K562 (cell line): Measurements from ENCODE around the gene TRAPPC2L. TPM values are rescaled to one million over a fixed set of nuclear protein-coding genes. Genes with fewer than 3 reads are reported as not detected.

ENCODE experiments used
- ATAC-seq: fragments of 200-7000 bp; cut with Tn5 transposase; 3 replicates; pipeline ENCODE4 v1.9.1; 2020; ENCODE audit warnings: moderate library complexity
- BruUV-seq: library from RNA; stranded (reverse); fragments of 400-500 nt; replicated peaks from 2 replicates; lab custom pipeline; 2021; lab: Mats Ljungman, UMichigan
- CTCF ChIA-PET: fragments of 300-600 bp; formaldehyde crosslinking; extraction: SDS; loops from one replicate; lab custom pipeline; 2021; ENCODE audit warnings: low intra/inter-chr PET ratio; lab: Yijun Ruan, JAX
- POLR2A ChIA-PET: fragments of 300-600, 350-650 bp; sonication (Branson Sonifier 250); formaldehyde crosslinking; extraction: SDS; loops from one replicate; lab custom pipeline; 2021; ENCODE audit warnings: antibody characterized with exemption, inconsistent platforms; lab: Yijun Ruan, JAX
- DNase-seq, 4 experiments: peaks; one replicate each; pipeline versions ENCODE4 v3.0.0 to v3.0.0-alpha.2; 2011 to 2018; ENCODE audit warnings: low spot score in 3 of 4, mixed read lengths in 3 of 4; ENCODE audit errors: extremely low read depth in 1 of 4
- FAIRE-seq: peaks from 2 replicates; lab custom pipeline; 2011; peaks lifted over from hg19 to GRCh38; lab: Jason Lieb, UNC
- H2AFZ ChIP-seq: 2 replicates; pipeline ENCODE4 v1.6.0; 2011; ENCODE audit warnings: low read depth, low read length, control low read depth, inconsistent platforms
- H3K27ac ChIP-seq: fragments of 200-600 bp; 3 replicates; pipeline ENCODE4 v1.8.0; 2011; ENCODE audit warnings: low read depth, mild to moderate bottlenecking, control low read depth, inconsistent platforms, low read length, moderate library complexity, mixed read lengths; ENCODE audit errors: extremely low read depth
- H3K27me3 ChIP-seq, 2 experiments: fragments of 300-600 bp in 1 of 2; 2 replicates in 1 of 2; 3 replicates in 1 of 2; pipeline versions ENCODE4 v1.6.0 to v1.8.0; 2011; ENCODE audit warnings: inconsistent platforms in 2 of 2, low read length in 2 of 2, mild to moderate bottlenecking in 1 of 2, mixed read lengths in 1 of 2, moderate library complexity in 1 of 2; ENCODE audit not compliant: control insufficient read depth in 2 of 2, insufficient read depth in 2 of 2
- H3K36me3 ChIP-seq: fragments of 300-600 bp; 3 replicates; pipeline ENCODE4 v1.8.0; 2011; ENCODE audit warnings: mild to moderate bottlenecking, low read length, inconsistent platforms; ENCODE audit not compliant: control insufficient read depth, insufficient read depth
- H3K4me1 ChIP-seq, 2 experiments: fragments of 200-600 bp in 1 of 2; replicated peaks in 1 of 2; 2 replicates in 1 of 2; 3 replicates in 1 of 2; pipeline versions ENCODE4 v1.5.1 to v1.8.0; 2011; ENCODE audit warnings: inconsistent platforms in 2 of 2, low read length in 2 of 2, mild to moderate bottlenecking in 1 of 2, mixed read lengths in 1 of 2, moderate library complexity in 1 of 2; ENCODE audit not compliant: control insufficient read depth in 2 of 2, insufficient read depth in 2 of 2
- H3K4me2 ChIP-seq: 2 replicates; pipeline ENCODE4 v1.6.1; 2011; ENCODE audit warnings: low read length, control low read depth, inconsistent platforms, mixed read lengths; ENCODE audit not compliant: insufficient read depth
- H3K4me3 ChIP-seq: fragments of 200-600 bp; sonication (generic), shearing (Covaris generic); 2 replicates; pipeline ENCODE4 v1.5.1; 2016; ENCODE audit warnings: control low read depth, inconsistent platforms
- H3K79me2 ChIP-seq: fragments of 200-600 bp; 3 replicates; pipeline ENCODE4 v1.8.0; 2011; ENCODE audit warnings: low read length, inconsistent platforms; ENCODE audit not compliant: control insufficient read depth, insufficient read depth
- H3K9ac ChIP-seq, 2 experiments: 2 replicates each; pipeline versions ENCODE4 v1.6.0 to v1.6.1; 2011; ENCODE audit warnings: low read depth in 2 of 2, low read length in 2 of 2, control low read depth in 1 of 2, inconsistent platforms in 1 of 2, mild to moderate bottlenecking in 1 of 2, mixed read lengths in 1 of 2; ENCODE audit not compliant: insufficient read depth in 1 of 2
- H3K9me1 ChIP-seq: one replicate; pipeline ENCODE4 v1.6.0; 2011; ENCODE audit warnings: inconsistent platforms, mild to moderate bottlenecking, low read length, moderate library complexity; ENCODE audit not compliant: control insufficient read depth, insufficient read depth
- H3K9me3 ChIP-seq: replicated peaks from 2 replicates; pipeline ENCODE4 v1.5.1; 2011; ENCODE audit warnings: low read depth, low read length, inconsistent platforms; ENCODE audit not compliant: control insufficient read depth, insufficient read depth
- H4K20me1 ChIP-seq: replicated peaks from 2 replicates; pipeline ENCODE4 v1.6.1; 2011; ENCODE audit warnings: low read length, inconsistent platforms, mixed read lengths; ENCODE audit not compliant: control insufficient read depth, insufficient read depth
- ARID3A ChIP-seq: IDR thresholded peaks from 2 replicates; pipeline ENCODE4 v1.6.1; 2012; ENCODE audit warnings: low read depth, low read length, improper control_type of control experiment, borderline replicate concordance
- ATF7 ChIP-seq: fragments of 450-650 bp; IDR thresholded peaks from 2 replicates; pipeline ENCODE4 v1.7.1; 2014; ENCODE audit warnings: mild to moderate bottlenecking, moderate library complexity
- GATAD2B ChIP-seq: fragments of 450-650 bp; IDR thresholded peaks from 2 replicates; pipeline ENCODE4 v1.6.1; 2017; ENCODE audit warnings: mild to moderate bottlenecking, borderline replicate concordance
- HMG20A ChIP-seq: fragments of 450-650 bp; formaldehyde crosslinking; conservative IDR thresholded peaks from 2 replicates; pipeline ENCODE4 v1.4.0; 2020; ENCODE audit warnings: mild to moderate bottlenecking, mixed read lengths
- HOXB6 ChIP-seq: fragments of 250-450 bp; sonication (Bioruptor Pico); IDR thresholded peaks from 2 replicates; pipeline ENCODE4 v1.5.1; 2022; ENCODE audit warnings: mild to moderate bottlenecking, borderline replicate concordance
- IRF1 ChIP-seq: sonication (generic); formaldehyde crosslinking; IDR thresholded peaks from 2 replicates; pipeline ENCODE4 v1.8.0; 2022; ENCODE audit warnings: missing genetic modification reagents, mild to moderate bottlenecking, borderline replicate concordance
- MTF1 ChIP-seq: fragments of 250-450 bp; sonication (Bioruptor Pico); IDR thresholded peaks from 2 replicates; pipeline ENCODE4 v1.9.0; 2021; ENCODE audit warnings: moderate library complexity, mild to moderate bottlenecking, inconsistent platforms, borderline replicate concordance
- NFXL1 ChIP-seq: fragments of 450-650 bp; formaldehyde crosslinking; IDR thresholded peaks from 2 replicates; pipeline ENCODE4 v1.4.0; 2021; ENCODE audit warnings: mild to moderate bottlenecking
- RBM15 ChIP-seq: fragments of 200-400 bp; formaldehyde crosslinking; IDR thresholded peaks from 2 replicates; pipeline ENCODE4 v1.6.1; 2018; ENCODE audit warnings: mild to moderate bottlenecking, low read length, moderate library complexity; ENCODE audit not compliant: insufficient read depth
- SMARCC2 ChIP-seq: fragments of 450-650 bp; IDR thresholded peaks from 2 replicates; pipeline ENCODE4 v1.6.1; 2017; ENCODE audit warnings: antibody characterized with exemption, moderate library complexity, mild to moderate bottlenecking, low read depth
- ZNF217 ChIP-seq: sonication (generic); formaldehyde crosslinking; IDR thresholded peaks from 2 replicates; pipeline ENCODE4 v1.8.0; 2022; ENCODE audit warnings: mild to moderate bottlenecking, missing genetic modification reagents
- ZNF561 ChIP-seq: fragments of 450-650 bp; formaldehyde crosslinking; conservative IDR thresholded peaks from 2 replicates; pipeline ENCODE4 v1.4.0; 2020; ENCODE audit warnings: mild to moderate bottlenecking, moderate library complexity
- ZNF707 ChIP-seq: fragments of 250-450 bp; sonication (Bioruptor Pico); conservative IDR thresholded peaks from 2 replicates; pipeline ENCODE4 v1.8.0; 2022; ENCODE audit warnings: inconsistent platforms, mild to moderate bottlenecking, moderate library complexity
- ZNF717 ChIP-seq: fragments of 250-450 bp; sonication (Bioruptor Pico); IDR thresholded peaks from 2 replicates; pipeline ENCODE4 v1.5.0; 2021
- WGBS: fragments of 100-300 bp; shearing (Covaris generic); methylation state at CpG from one replicate; pipeline ENCODE4 v1.1.6; 2016; ENCODE audit warnings: low coverage, mixed read lengths; ENCODE audit not compliant: insufficient coverage; ENCODE audit errors: missing lambda C conversion rate; 5-methylcytosine and 5-hydroxymethylcytosine counted together
- in situ Hi-C: fragments of 300-500 bp; cut with MboI; formaldehyde crosslinking; loops from 4 replicates; pipeline ENCODE4 v1.15.0; 2018; ENCODE audit warnings: inconsistent platforms, mixed read lengths
- intact Hi-C: fragments of 100-400 bp; cut with micrococcal nuclease; formaldehyde crosslinking; loops from 2 replicates; pipeline ENCODE4 v1.14.2; 2022
- polyA plus RNA-seq, 8 experiments: library from polyadenylated mRNA; depleted of rRNA in 4 of 8; stranded (reverse) in 5 of 8; unstranded in 3 of 8; fragments of >200 nt; fragmentation: Nextera tagmentation in 2 of 8; fragmentation: Illumina TruSeq in 1 of 8; extraction: Ambion mirVana in 2 of 8; extraction: Trizol in 1 of 8; gene quantifications; 2 replicates each; pipeline versions ENCODE4 v1.2.1 to v1.2.3, GENCODE V29; 2011 to 2014; ENCODE audit warnings: inconsistent platforms in 1 of 8, missing spikeins in 1 of 8
- total RNA-seq, 7 experiments: library from RNA; depleted of rRNA in 6 of 7; stranded (reverse); fragments of >200 nt in 6 of 7; fragmentation: Illumina TruSeq in 2 of 7; extraction: Trizol in 2 of 7; gene quantifications; 2 replicates each; pipeline versions ENCODE4 v1.2.1 to v1.2.3, GENCODE V29; 2011 to 2021; ENCODE audit warnings: low replicate concordance in 1 of 7
- TF ChIP-seq, protein P1 (sequence below): sonication (generic); formaldehyde crosslinking; IDR thresholded peaks from 2 replicates; pipeline ENCODE4 v1.8.0; 2022; ENCODE audit warnings: mild to moderate bottlenecking, missing genetic modification reagents

The TRAPPC2L gene
- total and polyA plus RNA-seq, 9 of the 15 experiments (the other 6 are each of a cell fraction or from before 2014, with no cell fraction given): 60.4 to 398 (median 97.5) TPM

DNA sequence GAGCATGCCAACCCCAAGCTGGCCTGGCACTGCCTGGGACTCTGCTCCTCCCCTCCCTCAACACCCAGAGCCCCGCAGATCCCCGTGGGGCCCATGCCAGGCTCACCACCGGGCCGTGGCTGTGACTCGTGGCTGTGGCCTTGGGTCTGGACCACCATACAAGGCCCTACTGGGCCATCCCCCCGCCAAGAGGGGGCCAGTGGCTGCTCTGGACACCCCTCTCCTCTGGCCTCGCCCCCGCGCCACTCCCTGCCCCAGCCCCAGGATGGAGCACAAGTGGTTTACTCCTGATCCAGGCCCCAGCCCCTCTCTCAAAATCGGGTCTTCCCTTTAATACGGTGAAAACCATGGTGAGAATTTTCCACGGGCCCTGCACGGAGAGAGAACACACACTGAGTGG is 6.5 kb downstream of the TRAPPC2L start:
- WGBS: 79% methylated on average over 9 of the region's 13 CpGs
- H3K27ac ChIP-seq: no peak overlapping the region
- in situ Hi-C loops (no loop called here), intact Hi-C loops (no loop called here)
- H3K27me3 ChIP-seq: no peaks in the 10 kb centered on the region
- H3K4me2 ChIP-seq: no peak overlapping the region
- ChIA-PET CTCF (no interaction called here), POLR2A (no interaction called here)
- FAIRE-seq: no peak
- H3K9ac ChIP-seq: peak overlapping the region in 1 of 2 experiments; percentile 64; a peak in 1 of 4 replicates
- H4K20me1 ChIP-seq: 0 out of 2 replicates have a peak, but pooled peaks cover 4% of the 10 kb centered on the region
- DNase-seq: no peak
- H3K4me3 ChIP-seq: no peak overlapping the region
- no TSS peak for BruUV-seq
- no peak for ATAC-seq
- H3K9me1 ChIP-seq: no peaks in the 10 kb centered on the region
- TF ChIP-seq SMARCC2: no peak
- TF ChIP-seq RBM15: no peak
- no peak for TF ChIP-seq HMG20A (CRISPR knock-in tag)
- no peak for TF ChIP-seq ZNF217 (CRISPR knock-in tag)
- TF ChIP-seq, protein P1, sequence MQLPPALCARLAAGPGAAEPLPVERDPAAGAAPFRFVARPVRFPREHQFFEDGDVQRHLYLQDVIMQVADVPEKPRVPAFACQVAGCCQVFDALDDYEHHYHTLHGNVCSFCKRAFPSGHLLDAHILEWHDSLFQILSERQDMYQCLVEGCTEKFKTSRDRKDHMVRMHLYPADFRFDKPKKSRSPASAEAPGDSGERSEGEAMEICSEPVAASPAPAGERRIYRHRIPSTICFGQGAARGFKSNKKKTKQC (CRISPR knock-in tag): no peak
- TF ChIP-seq ATF7: no peak
- no peak for TF ChIP-seq ZNF707 (CRISPR knock-in tag)
- no peak for TF ChIP-seq NFXL1
- no peak for TF ChIP-seq IRF1 (CRISPR knock-in tag)
- TF ChIP-seq MTF1 (CRISPR knock-in tag): no peak
- TF ChIP-seq ZNF561 (CRISPR knock-in tag): no peak
- no peak for TF ChIP-seq HOXB6 (CRISPR knock-in tag)
- TF ChIP-seq ZNF717 (CRISPR knock-in tag): no peak
- TF ChIP-seq ARID3A: no peak
- TF ChIP-seq GATAD2B: no peak
- peaks cover 2% of the 10 kb centered on the region; the same call in 2 of the 3 replicates for H3K79me2 ChIP-seq
- H3K4me1 ChIP-seq: peaks cover 0 to 58% of the 10 kb centered on the region in 2 experiments; a peak in 2 of 5 replicates
- no peaks in the 10 kb centered on the region for H3K9me3 ChIP-seq
- H2AFZ ChIP-seq: no peak overlapping the region
- peaks cover 37% of the 10 kb centered on the region; the same call in 2 of the 3 replicates for H3K36me3 ChIP-seq
